ENCODE measurements around the gene VAMP5.
"Not testable (repeated sequence)": the region's sequence is repeated elsewhere in the genome, so short reads cannot be mapped to it uniquely, and the experiment has no call there.

VAMP5 gene

GRCh38 chr2:85602476-85603234 is 18.4 kb downstream of the VAMP5 start, which contains the start of gene TMEM150A:
Gene TMEM150A (minus strand): TSS chr2:85602698. CDS start chr2:85601948, 750 bp downstream.
- Histone ChIP-seq H3K9me3 (ENCODE audit: insufficient read depth, low read length, severe bottlenecking) (no peaks in the 10 kb centered on the region), H3K27me3 (ENCODE audit: insufficient read depth, low read length, poor library complexity) (peaks cover 10% of the 10 kb centered on the region), H3K9ac (ENCODE audit: low read depth, low read length) (peak within 1 kb of the TSS; percentile 51), H2AFZ (ENCODE audit: low read depth, low read length) (peak within 1 kb of the TSS; percentile 68), H3K36me3 (ENCODE audit: insufficient read depth, low read length) (peaks cover 13% of the 10 kb centered on the region), H3K4me1 (ENCODE audit: insufficient read depth, low read length) (peaks cover 19% of the 10 kb centered on the region), H3K4me2 (ENCODE audit: insufficient read depth, low read length) (peak within 1 kb of the TSS; percentile 68), H4K20me1 (ENCODE audit: insufficient read depth, low read length) (peaks cover 23% of the 10 kb centered on the region), H3K79me2 (ENCODE audit: insufficient read depth, low read length) (peaks cover under 1% of the 10 kb centered on the region; the same call in 1 of the 2 replicates), H3K4me3 (ENCODE audit: low read depth in 1 of 2, low read length in 2 of 2) (peak within 1 kb of the TSS; percentile 16 to 57; a peak in 3 of 4 replicates), H3K27ac (ENCODE audit: low read length) (no peak within 1 kb of the TSS)
- DNase-seq (peak; percentile 73), ATAC-seq (ENCODE audit: insufficient read depth, low read depth) (peak; percentile 88)
- TF ChIP-seq CTCF (IDR thresholded peaks at IDR 0.05; ENCODE audit: borderline replicate concordance, extremely low read depth, low read length, poor library complexity, severe bottlenecking): peak; percentile 0
- peak; percentile 91 for TF ChIP-seq EZH2 (IDR thresholded peaks at IDR 0.05; ENCODE audit: borderline replicate concordance, low read depth, low read length, severe bottlenecking)

- ATAC-seq (ENCODE audit: insufficient read depth, low read depth); H3K9ac ChIP-seq (ENCODE audit: low read depth, low read length); H3K9me3 ChIP-seq (ENCODE audit: insufficient read depth, low read length, severe bottlenecking); H3K79me2 ChIP-seq (ENCODE audit: insufficient read depth, low read length); H2AFZ ChIP-seq (ENCODE audit: low read depth, low read length); H3K27me3 ChIP-seq (ENCODE audit: insufficient read depth, low read length, poor library complexity); H3K27ac ChIP-seq (ENCODE audit: low read length); H3K4me3 ChIP-seq (ENCODE audit: low read depth in 1 of 2, low read length in 2 of 2); H3K4me2 ChIP-seq (ENCODE audit: insufficient read depth, low read length); DNase-seq: not testable (repeated sequence)
- peaks cover 19% of the 10 kb centered on the region for H3K4me1 ChIP-seq (ENCODE audit: insufficient read depth, low read length)
- peaks cover 19% of the 10 kb centered on the region for H3K36me3 ChIP-seq (ENCODE audit: insufficient read depth, low read length)
- H4K20me1 ChIP-seq (ENCODE audit: insufficient read depth, low read length): peaks cover 28% of the 10 kb centered on the region
These were observed 19.9 kb downstream of the VAMP5 start for GRCh38 chr2:85604133-85604444.

GRCh38 chr2:85604568-85605339 is 20.5 kb downstream of the VAMP5 start:
- Histone ChIP-seq H3K4me3 (ENCODE audit: low read depth in 1 of 2, low read length in 2 of 2) (no peak overlapping the region), H2AFZ (ENCODE audit: low read depth, low read length) (no peak overlapping the region), H3K9me3 (ENCODE audit: insufficient read depth, low read length, severe bottlenecking) (no peaks in the 10 kb centered on the region), H3K4me1 (ENCODE audit: insufficient read depth, low read length) (peaks cover 19% of the 10 kb centered on the region), H3K4me2 (ENCODE audit: insufficient read depth, low read length) (no peak overlapping the region), H3K9ac (ENCODE audit: low read depth, low read length) (no peak overlapping the region), H3K79me2 (ENCODE audit: insufficient read depth, low read length) (0 out of 2 replicates have a peak, but pooled peaks cover 9% of the 10 kb centered on the region), H4K20me1 (ENCODE audit: insufficient read depth, low read length) (peaks cover 31% of the 10 kb centered on the region), H3K27ac (ENCODE audit: low read length) (no peak overlapping the region), H3K36me3 (ENCODE audit: insufficient read depth, low read length) (peaks cover 24% of the 10 kb centered on the region), H3K27me3 (ENCODE audit: insufficient read depth, low read length, poor library complexity) (peaks cover 10% of the 10 kb centered on the region)
- ATAC-seq (ENCODE audit: insufficient read depth, low read depth): no peak
- TF ChIP-seq CTCF (IDR thresholded peaks at IDR 0.05; ENCODE audit: borderline replicate concordance, extremely low read depth, low read length, poor library complexity, severe bottlenecking): no peak
- no peak for TF ChIP-seq EZH2 (IDR thresholded peaks at IDR 0.05; ENCODE audit: borderline replicate concordance, low read depth, low read length, severe bottlenecking)
- DNase-seq: no peak
